ENCODE data around the gene FBXO39. TPM values are rescaled to one million over a fixed set of nuclear protein-coding genes. Genes with fewer than 3 reads are reported as not detected.

Gene FBXO39
- total RNA-seq, 4 donors from 2014 or later, result 0.22 to 2.1 (median 1.1) TPM; not detected in 1

GRCh38 chr17:6797718-6798351, 21.8 kb downstream of the FBXO39 start:
- Histone ChIP-seq H3K9me3 (no peaks in the 10 kb centered on the region), H3K4me3 (replicated peaks in 1 of 3) (no peak overlapping the region), H3K27me3 (no peaks in the 10 kb centered on the region), H3K27ac (no peak overlapping the region), H3K4me1 (no peaks in the 10 kb centered on the region), H3K36me3 (no peaks in the 10 kb centered on the region)
- TF ChIP-seq POLR2A (IDR thresholded peaks at IDR 0.05) (no peak), CTCF (IDR thresholded peaks at IDR 0.05) (no peak)
- no peak for DNase-seq
- WGBS, 2 donors, result 74 to 77% methylated on average over 8 of the region's 8 CpGs
- intact Hi-C loops (cut with DNase I), result no loop called here

- Histone ChIP-seq H3K27ac (no peak overlapping the region), H3K4me3 (replicated peaks in 1 of 3) (no peak overlapping the region), H3K9me3 (no peaks in the 10 kb centered on the region), H3K36me3 (no peaks in the 10 kb centered on the region), H3K27me3 (no peaks in the 10 kb centered on the region), H3K4me1 (no peaks in the 10 kb centered on the region)
- intact Hi-C loops (cut with DNase I), result no loop called here
- TF ChIP-seq POLR2A (IDR thresholded peaks at IDR 0.05) (no peak), CTCF (IDR thresholded peaks at IDR 0.05) (no peak)
- no peak for DNase-seq
- WGBS, 2 donors, result 79 to 92% methylated on average over 6 of the region's 6 CpGs
Measured at GRCh38 chr17:6799738-6800137, 23.7 kb downstream of the FBXO39 start.

GRCh38 chr17:6800422-6801027, 24.5 kb downstream of the FBXO39 start:
- Histone ChIP-seq H3K27me3 (no peaks in the 10 kb centered on the region), H3K36me3 (no peaks in the 10 kb centered on the region), H3K4me3 (replicated peaks in 1 of 3) (no peak overlapping the region), H3K9me3 (no peaks in the 10 kb centered on the region), H3K4me1 (no peaks in the 10 kb centered on the region), H3K27ac (no peak overlapping the region)
- intact Hi-C loops (cut with DNase I), result no loop called here
- TF ChIP-seq POLR2A (IDR thresholded peaks at IDR 0.05) (no peak), CTCF (IDR thresholded peaks at IDR 0.05) (no peak)
- WGBS, 2 donors, result 87 to 89% methylated on average over 13 of the region's 13 CpGs
- DNase-seq, result no peak

- Histone ChIP-seq H3K27ac (no peak overlapping the region), H3K36me3 (no peaks in the 10 kb centered on the region), H3K4me1 (no peaks in the 10 kb centered on the region), H3K9me3 (no peaks in the 10 kb centered on the region), H3K27me3 (no peaks in the 10 kb centered on the region), H3K4me3 (replicated peaks in 1 of 3) (no peak overlapping the region)
- DNase-seq, result no peak
- intact Hi-C loops (cut with DNase I), result no loop called here
- 82 to 88% methylated on average over 9 of the region's 9 CpGs for WGBS, 2 donors
- no peak for TF ChIP-seq CTCF (IDR thresholded peaks at IDR 0.05)
- TF ChIP-seq POLR2A (IDR thresholded peaks at IDR 0.05), result no peak
Measured at GRCh38 chr17:6811510-6811909, 35.5 kb downstream of the FBXO39 start.

GRCh38 chr17:6812295-6812694, 36.3 kb downstream of the FBXO39 start:
- TF ChIP-seq POLR2A (IDR thresholded peaks at IDR 0.05) (no peak), CTCF (IDR thresholded peaks at IDR 0.05) (no peak)
- no peak for DNase-seq
- no peaks in the 10 kb centered on the region for H3K36me3 ChIP-seq
- H3K27me3 ChIP-seq, result no peaks in the 10 kb centered on the region
- no peak overlapping the region for H3K27ac ChIP-seq
- H3K9me3 ChIP-seq, result no peaks in the 10 kb centered on the region
- 70 to 76% methylated on average over 8 to 9 of the region's 9 CpGs for WGBS, 2 donors
- no peaks in the 10 kb centered on the region for H3K4me1 ChIP-seq
- H3K4me3 ChIP-seq (replicated peaks in 1 of 3), result no peak overlapping the region
- intact Hi-C loops (cut with DNase I), result no loop called here
